CMK (cell line): ENCODE results near the gene SCP2.

Experiments
- DNase-seq: peaks from one replicate; pipeline ENCODE4 v3.0.0-alpha.2; 2010; ENCODE audit warnings: low read depth

SCP2 gene

GRCh38 chr1:53067886-53068285 lies 140.8 kb downstream of the SCP2 start:
- DNase-seq = no peak

GRCh38 chr1:53068314-53069099 lies 141.4 kb downstream of the SCP2 start:
- no peak for DNase-seq

- no peak for DNase-seq
Observed at GRCh38 chr1:53069265-53069662, 142.2 kb downstream of the SCP2 start.

GRCh38 chr1:53069663-53070327 lies 142.7 kb downstream of the SCP2 start:
- DNase-seq = no peak

- no peak for DNase-seq
Observed at GRCh38 chr1:53070621-53071020, 143.5 kb downstream of the SCP2 start.

GRCh38 chr1:53071167-53071865 lies 144.2 kb downstream of the SCP2 start:
- DNase-seq = no peak

GRCh38 chr1:53071915-53072314 lies 144.8 kb downstream of the SCP2 start:
- no peak for DNase-seq

GRCh38 chr1:53073287-53073686 lies 146.2 kb downstream of the SCP2 start:
- no peak for DNase-seq

- DNase-seq = no peak
Observed at GRCh38 chr1:53073868-53074311, 146.8 kb downstream of the SCP2 start.

GRCh38 chr1:53074313-53075154 lies 147.5 kb downstream of the SCP2 start:
- DNase-seq = no peak

GRCh38 chr1:53075206-53075605 lies 148.1 kb downstream of the SCP2 start:
- no peak for DNase-seq

- no peak for DNase-seq
Observed at GRCh38 chr1:53075761-53076163, 148.7 kb downstream of the SCP2 start.

- DNase-seq = no peak
Observed at GRCh38 chr1:53076165-53076564, 149.1 kb downstream of the SCP2 start.

GRCh38 chr1:53076721-53077598 lies 149.9 kb downstream of the SCP2 start:
- DNase-seq = no peak

GRCh38 chr1:53077599-53077965 lies 150.5 kb downstream of the SCP2 start:
- DNase-seq = no peak

GRCh38 chr1:53078333-53079101 lies 151.4 kb downstream of the SCP2 start:
- no peak for DNase-seq

- DNase-seq = no peak
Observed at GRCh38 chr1:53079251-53079650, 152.2 kb downstream of the SCP2 start.

GRCh38 chr1:53080041-53080440 lies 153.0 kb downstream of the SCP2 start:
- no peak for DNase-seq

GRCh38 chr1:53080769-53081168 lies 153.7 kb downstream of the SCP2 start:
- DNase-seq = no peak

GRCh38 chr1:53081384-53082066 lies 154.4 kb downstream of the SCP2 start:
- DNase-seq = no peak
